Retinal pigment epithelial cell (primary cell): ENCODE results near the gene COL24A1.

Experiments used
- DNase-seq: peaks from one replicate; pipeline ENCODE4 v3.0.0-alpha.2; 2010; ENCODE audit warnings: low read depth
- H3K4me3 ChIP-seq: 2 replicates; pipeline ENCODE4 v1.5.1; 2011; ENCODE audit warnings: mild to moderate bottlenecking, low read length, control low read depth, moderate library complexity
- TF ChIP-seq, protein P1 (sequence below): conservative IDR thresholded peaks from 2 replicates; pipeline ENCODE4 v1.5.1; 2011; ENCODE audit warnings: low read depth, low read length, control low read depth, inconsistent platforms

The COL24A1 gene

DNA sequence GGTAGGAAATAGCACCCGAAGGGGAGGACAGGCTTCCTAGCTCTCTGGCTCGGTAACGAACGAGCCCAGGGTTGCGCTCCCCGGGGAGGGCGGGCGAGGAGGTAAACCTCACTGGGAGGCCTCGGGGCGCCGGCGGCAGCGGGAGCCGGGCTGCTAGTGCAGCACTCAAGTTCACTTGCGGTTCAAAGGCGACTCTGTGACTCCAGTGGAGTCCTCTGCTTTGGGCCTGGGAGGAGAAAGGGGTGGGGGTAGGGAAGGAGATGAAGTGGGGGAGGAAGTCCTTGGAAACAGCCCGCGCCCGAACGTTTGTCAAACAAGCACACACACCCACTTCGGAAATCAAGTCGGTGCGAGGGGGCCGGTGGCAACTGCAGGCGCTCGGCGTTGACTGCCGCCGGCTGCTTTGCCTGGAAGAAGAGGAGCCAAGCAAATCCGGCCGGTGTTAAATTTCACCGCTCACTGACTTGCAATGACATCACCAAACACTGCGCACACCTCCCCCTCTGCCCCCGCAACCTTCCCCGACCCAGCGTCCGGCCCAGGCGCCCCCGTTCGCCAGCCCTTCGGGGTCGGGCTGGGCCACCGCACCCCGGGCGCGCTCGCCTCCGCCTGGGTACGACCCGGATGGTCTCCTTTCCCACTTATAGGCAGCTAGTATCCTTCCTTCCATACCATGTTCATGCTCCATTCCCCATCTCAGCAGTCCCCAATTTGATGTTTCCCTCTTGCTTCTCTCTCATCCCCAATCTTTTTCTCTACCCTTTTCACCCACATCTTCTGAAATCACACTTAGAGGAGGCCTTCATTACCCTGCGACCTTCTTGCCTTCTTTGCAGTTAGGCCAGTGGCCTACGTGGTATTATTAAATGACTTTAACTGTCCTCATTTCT lies at the start of gene COL24A1:
Gene COL24A1, minus strand, starts transcription at position 207 of the 890 bp plus-strand sequence. CDS start 376 bp downstream, outside the sequence.
- no peak for DNase-seq
- peak within 1 kb of the TSS; percentile 51 for H3K4me3 ChIP-seq
- TF ChIP-seq, protein P1, sequence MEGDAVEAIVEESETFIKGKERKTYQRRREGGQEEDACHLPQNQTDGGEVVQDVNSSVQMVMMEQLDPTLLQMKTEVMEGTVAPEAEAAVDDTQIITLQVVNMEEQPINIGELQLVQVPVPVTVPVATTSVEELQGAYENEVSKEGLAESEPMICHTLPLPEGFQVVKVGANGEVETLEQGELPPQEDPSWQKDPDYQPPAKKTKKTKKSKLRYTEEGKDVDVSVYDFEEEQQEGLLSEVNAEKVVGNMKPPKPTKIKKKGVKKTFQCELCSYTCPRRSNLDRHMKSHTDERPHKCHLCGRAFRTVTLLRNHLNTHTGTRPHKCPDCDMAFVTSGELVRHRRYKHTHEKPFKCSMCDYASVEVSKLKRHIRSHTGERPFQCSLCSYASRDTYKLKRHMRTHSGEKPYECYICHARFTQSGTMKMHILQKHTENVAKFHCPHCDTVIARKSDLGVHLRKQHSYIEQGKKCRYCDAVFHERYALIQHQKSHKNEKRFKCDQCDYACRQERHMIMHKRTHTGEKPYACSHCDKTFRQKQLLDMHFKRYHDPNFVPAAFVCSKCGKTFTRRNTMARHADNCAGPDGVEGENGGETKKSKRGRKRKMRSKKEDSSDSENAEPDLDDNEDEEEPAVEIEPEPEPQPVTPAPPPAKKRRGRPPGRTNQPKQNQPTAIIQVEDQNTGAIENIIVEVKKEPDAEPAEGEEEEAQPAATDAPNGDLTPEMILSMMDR = no peak

DNA sequence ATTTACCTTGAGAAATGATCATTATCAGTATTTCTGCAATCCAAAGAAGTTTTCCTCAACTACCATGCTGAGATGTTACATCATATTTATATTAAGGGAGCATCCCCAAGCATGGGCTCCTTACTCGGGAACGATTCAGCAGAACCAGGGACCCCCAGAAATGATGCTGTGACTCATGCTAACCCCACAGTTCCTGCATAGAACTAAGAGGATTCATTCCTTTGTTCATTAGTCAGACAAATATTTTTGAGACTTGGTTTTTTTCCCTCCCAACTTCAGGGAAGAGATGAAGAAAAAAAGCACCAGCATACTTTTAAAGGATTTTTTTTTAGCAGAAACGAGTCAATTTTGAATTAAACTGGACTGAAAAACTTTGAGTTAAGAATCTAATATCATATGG lies 49.2 kb upstream of the COL24A1 start:
- DNase-seq = no peak
- no peak overlapping the region for H3K4me3 ChIP-seq
- TF ChIP-seq, protein P1 = no peak

DNA sequence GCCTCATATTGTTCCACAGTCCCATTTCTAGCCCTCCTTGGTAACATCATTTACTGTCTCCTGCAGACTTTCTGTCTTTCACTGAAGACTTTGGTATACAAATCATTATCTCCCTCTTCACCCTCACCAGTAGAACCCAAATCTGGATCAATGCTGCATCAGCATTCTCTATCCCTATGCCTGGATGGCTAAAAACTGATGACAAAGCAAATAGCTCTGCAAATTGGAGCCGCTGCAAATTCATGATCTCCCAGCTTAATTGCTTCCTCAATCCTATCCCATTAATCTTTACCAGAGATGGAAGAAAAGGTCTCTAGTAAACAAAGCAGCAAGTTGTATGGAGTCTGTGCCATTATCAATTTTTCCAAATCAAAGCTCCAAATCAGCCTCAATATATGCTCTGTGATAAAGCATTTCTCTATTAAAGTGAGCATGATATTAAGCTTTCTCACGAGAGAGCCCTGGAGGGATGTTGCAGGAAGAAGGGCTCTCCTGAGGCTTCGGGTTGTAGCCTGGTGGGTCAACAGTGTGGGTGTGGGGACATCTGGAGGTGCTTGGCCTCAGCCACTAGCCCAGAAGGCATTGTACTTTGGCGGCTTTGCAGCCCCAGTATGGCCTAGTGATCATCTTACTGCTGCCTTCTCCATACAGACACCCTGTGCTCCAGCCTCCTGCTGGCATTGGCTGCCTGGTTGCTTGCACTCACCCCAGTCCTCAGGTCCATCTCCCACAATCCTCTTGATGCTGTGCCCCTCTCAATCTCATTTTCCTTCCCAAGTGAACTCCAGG lies 46.2 kb upstream of the COL24A1 start:
- no peak for DNase-seq
- H3K4me3 ChIP-seq = no peak overlapping the region
- TF ChIP-seq, protein P1 = no peak

DNA sequence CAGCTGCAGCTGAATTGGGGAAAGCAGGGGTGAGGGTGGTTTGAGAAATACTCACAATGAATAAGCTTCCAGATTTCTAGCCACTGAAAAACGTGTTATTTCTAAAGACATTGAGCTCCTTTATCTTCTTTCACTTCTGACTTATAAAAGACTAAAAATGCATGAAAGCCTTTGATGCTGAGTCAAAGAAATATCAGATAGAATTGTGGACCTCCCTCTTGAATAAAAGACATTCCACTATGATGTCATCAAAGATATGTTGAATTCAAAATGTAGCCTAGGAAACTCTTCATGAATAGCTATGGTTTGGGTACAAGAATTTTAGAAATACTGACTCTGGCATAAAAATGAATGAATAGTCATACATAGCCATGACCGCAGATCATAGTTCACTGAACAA lies 44.7 kb upstream of the COL24A1 start:
- TF ChIP-seq, protein P1 = no peak
- no peak for DNase-seq
- H3K4me3 ChIP-seq = no peak overlapping the region

DNA sequence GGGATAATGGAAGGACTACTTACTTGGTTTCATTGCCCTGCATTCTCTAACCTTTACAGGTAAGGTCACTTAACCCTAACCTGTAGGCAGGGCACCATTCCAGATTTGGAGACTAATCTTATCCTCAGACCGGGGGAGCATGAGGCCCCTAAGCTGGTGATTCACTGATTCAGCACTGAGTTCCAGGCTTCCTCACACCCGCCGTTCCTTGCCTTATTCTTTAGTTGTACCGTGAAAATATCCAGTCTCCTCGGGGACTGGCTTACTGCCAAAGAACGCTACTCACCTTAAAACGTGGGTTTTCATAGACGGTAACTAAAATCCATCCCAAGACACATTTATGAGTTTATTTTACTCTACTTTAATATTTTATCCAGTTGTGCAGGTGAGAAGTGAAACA lies 44.3 kb upstream of the COL24A1 start:
- peak; percentile 32 for DNase-seq
- TF ChIP-seq, protein P1 = no peak
- no peak overlapping the region for H3K4me3 ChIP-seq

DNA sequence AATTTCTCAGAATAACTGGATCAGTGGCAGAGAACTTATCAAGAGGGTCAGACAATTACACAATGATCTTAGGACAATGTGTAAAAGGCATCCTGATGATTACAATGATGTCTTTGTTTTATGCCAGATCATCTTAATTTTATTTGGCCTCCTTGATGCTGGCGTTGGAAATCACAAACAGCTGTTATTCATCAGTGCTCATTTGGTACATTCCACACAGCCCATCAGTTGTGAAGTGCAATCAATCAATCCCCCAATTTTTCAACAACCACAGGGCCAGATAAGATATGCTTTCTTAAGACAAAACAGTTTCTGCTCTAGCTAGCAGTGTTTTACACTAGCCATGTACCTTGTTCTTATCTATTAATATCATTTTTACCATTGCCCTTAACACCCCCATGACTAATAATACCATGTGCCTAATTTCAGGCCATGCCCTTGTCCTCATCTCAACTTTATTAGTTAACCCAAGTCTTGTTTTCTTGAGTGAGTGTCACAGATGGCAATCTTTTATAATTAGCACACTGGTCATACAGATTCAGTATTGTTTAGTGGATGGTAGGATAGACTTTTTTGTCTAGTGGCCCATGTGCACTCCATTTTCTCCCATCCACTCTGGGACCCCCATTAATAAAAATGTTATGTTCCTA lies 40.8 kb upstream of the COL24A1 start:
- no peak for DNase-seq
- no peak overlapping the region for H3K4me3 ChIP-seq
- TF ChIP-seq, protein P1 = no peak
